IMR-90 (cell line): ENCODE results near the gene TOR2A. TPM values are rescaled to one million over a fixed set of nuclear protein-coding genes. Genes with fewer than 3 reads are reported as not detected.

Experiments
- ATAC-seq: fragments of 200-7000 bp; cut with Tn5 transposase; 2 replicates; pipeline ENCODE4 v1.9.1; 2020; ENCODE audit warnings: low read depth, mild to moderate bottlenecking, moderate library complexity
- BruUV-seq: library from RNA; stranded (reverse); fragments of 400-500 nt; replicated peaks from 2 replicates; lab custom pipeline; 2021; lab: Mats Ljungman, UMichigan
- CTCF ChIA-PET: fragments of 300-600 bp; formaldehyde crosslinking; extraction: SDS; loops from one replicate; lab custom pipeline; 2021; ENCODE audit warnings: antibody characterized with exemption; lab: Yijun Ruan, JAX
- POLR2A ChIA-PET: fragments of 300-600 bp; sonication (Branson Sonifier 250); formaldehyde crosslinking; loops from one replicate; lab custom pipeline; 2022; ENCODE audit warnings: antibody characterized with exemption; ENCODE audit not compliant: unreplicated experiment; lab: Charles Lee
- DNase-seq: peaks from one replicate; pipeline ENCODE4 v3.0.0; 2013
- H2AFZ ChIP-seq: replicated peaks from 2 replicates; pipeline ENCODE3; 2013; ENCODE audit warnings: low read length, mild to moderate bottlenecking; ENCODE audit not compliant: poor library complexity
- H2AK5ac ChIP-seq: 2 replicates; pipeline ENCODE4 v1.6.1; 2013; ENCODE audit warnings: low read depth, low read length, inconsistent platforms
- H2AK9ac ChIP-seq: replicated peaks from 2 replicates; pipeline ENCODE3; 2013; ENCODE audit warnings: mild to moderate bottlenecking, low read depth, low read length, moderate library complexity; ENCODE audit not compliant: poor library complexity
- H2BK120ac ChIP-seq: 2 replicates; pipeline ENCODE4 v1.6.1; 2013; ENCODE audit warnings: low read depth, low read length, inconsistent platforms
- H2BK15ac ChIP-seq: 3 replicates; pipeline ENCODE4 v1.6.1; 2013; ENCODE audit warnings: low read depth, low read length, inconsistent platforms
- H2BK20ac ChIP-seq: 2 replicates; pipeline ENCODE4 v1.6.1; 2013; ENCODE audit warnings: low read depth, mild to moderate bottlenecking, inconsistent platforms, low read length, moderate library complexity
- H2BK5ac ChIP-seq: 2 replicates; pipeline ENCODE4 v1.6.1; 2013; ENCODE audit warnings: mild to moderate bottlenecking, low read depth, low read length, inconsistent platforms; ENCODE audit not compliant: poor library complexity, severe bottlenecking
- H3K14ac ChIP-seq: replicated peaks from 2 replicates; pipeline ENCODE4 v1.6.1; 2013; ENCODE audit warnings: low read depth, low read length, inconsistent platforms
- H3K18ac ChIP-seq: 2 replicates; pipeline ENCODE4 v1.6.1; 2013; ENCODE audit warnings: low read depth, low read length, control low read depth
- H3K23ac ChIP-seq: 2 replicates; pipeline ENCODE4 v1.6.1; 2013; ENCODE audit warnings: low read depth, low read length, inconsistent platforms
- H3K27ac ChIP-seq: 2 replicates; pipeline ENCODE4 v1.5.1; 2013; ENCODE audit warnings: mild to moderate bottlenecking, control low read depth, low read length; ENCODE audit not compliant: insufficient read depth
- H3K27me3 ChIP-seq: 2 replicates; pipeline ENCODE4 v1.6.1; 2013; ENCODE audit warnings: low read length; ENCODE audit not compliant: control insufficient read depth, insufficient read depth
- H3K36me3 ChIP-seq: 2 replicates; pipeline ENCODE4 v1.6.1; 2013; ENCODE audit warnings: low read length, mixed read lengths; ENCODE audit not compliant: control insufficient read depth, insufficient read depth
- H3K4ac ChIP-seq: 2 replicates; pipeline ENCODE4 v1.6.1; 2013; ENCODE audit warnings: low read depth, low read length, inconsistent platforms
- H3K4me1 ChIP-seq: 2 replicates; pipeline ENCODE4 v1.6.1; 2013; ENCODE audit warnings: low read length, mixed read lengths; ENCODE audit not compliant: control insufficient read depth, insufficient read depth
- H3K4me2 ChIP-seq: 2 replicates; pipeline ENCODE4 v1.6.1; 2013; ENCODE audit warnings: low read depth, mild to moderate bottlenecking, control low read depth, low read length, moderate library complexity
- H3K4me3 ChIP-seq: 2 replicates; pipeline ENCODE4 v1.5.1; 2013; ENCODE audit warnings: low read depth, mild to moderate bottlenecking, control low read depth, low read length, moderate library complexity; ENCODE audit not compliant: insufficient read depth
- H3K56ac ChIP-seq: 2 replicates; pipeline ENCODE4 v1.6.1; 2013; ENCODE audit warnings: low read length, inconsistent platforms; ENCODE audit not compliant: insufficient read depth; ENCODE audit errors: extremely low read depth
- H3K79me1 ChIP-seq, 2 experiments: 2 replicates each; pipeline ENCODE4 v1.6.1; 2013; ENCODE audit warnings: low read length in 2 of 2, inconsistent platforms in 1 of 2, low read depth in 1 of 2
- H3K9ac ChIP-seq: 2 replicates; pipeline ENCODE4 v1.6.1; 2013; ENCODE audit warnings: low read depth, low read length, control low read depth
- H3K9me1 ChIP-seq: 2 replicates; pipeline ENCODE4 v1.6.1; 2013; ENCODE audit warnings: low read length, inconsistent platforms; ENCODE audit not compliant: insufficient read depth
- H3K9me3 ChIP-seq: 2 replicates; pipeline ENCODE4 v1.6.1; 2013; ENCODE audit warnings: low read length; ENCODE audit not compliant: control insufficient read depth, insufficient read depth
- H4K20me1 ChIP-seq: 2 replicates; pipeline ENCODE4 v1.6.1; 2013; ENCODE audit warnings: low read length, inconsistent platforms; ENCODE audit not compliant: insufficient read depth
- H4K5ac ChIP-seq: 2 replicates; pipeline ENCODE4 v1.6.1; 2013; ENCODE audit warnings: mild to moderate bottlenecking, low read depth, low read length, control low read depth
- H4K8ac ChIP-seq, 2 experiments: 2 replicates each; pipeline ENCODE4 v1.6.1; 2013; ENCODE audit warnings: low read depth in 2 of 2, low read length in 2 of 2, control low read depth in 1 of 2, inconsistent platforms in 1 of 2
- H4K91ac ChIP-seq: 2 replicates; pipeline ENCODE4 v1.6.1; 2013; ENCODE audit warnings: low read depth, low read length, inconsistent platforms; ENCODE audit not compliant: insufficient read depth
- BHLHE40 ChIP-seq: fragments of 150-350 bp; IDR thresholded peaks from 2 replicates; pipeline ENCODE4 v1.6.1; 2016; ENCODE audit warnings: mild to moderate bottlenecking, low read depth, low read length
- CEBPB ChIP-seq: IDR thresholded peaks from 2 replicates; pipeline ENCODE4 v1.6.1; 2012; ENCODE audit warnings: low read depth, low read length, improper control_type of control experiment
- CHD1 ChIP-seq: IDR thresholded peaks from 2 replicates; pipeline ENCODE4 v1.6.1; 2012; ENCODE audit warnings: low read depth, low read length, improper control_type of control experiment
- MAFK ChIP-seq: IDR thresholded peaks from 2 replicates; pipeline ENCODE4 v1.6.1; 2012; ENCODE audit warnings: low read depth, low read length, improper control_type of control experiment
- MXI1 ChIP-seq: IDR thresholded peaks from 2 replicates; pipeline ENCODE4 v1.6.1; 2012; ENCODE audit warnings: low read depth, mild to moderate bottlenecking, low read length, moderate library complexity, borderline replicate concordance
- NFE2L2 ChIP-seq: fragments of 150-350 bp; IDR thresholded peaks from 2 replicates; pipeline ENCODE4 v1.6.1; 2016; ENCODE audit warnings: low read depth, mild to moderate bottlenecking, low read length
- POLR2A ChIP-seq: IDR thresholded peaks from 2 replicates; pipeline ENCODE4 v1.6.1; 2012; ENCODE audit warnings: mild to moderate bottlenecking, low read depth, low read length
- RCOR1 ChIP-seq: IDR thresholded peaks from 2 replicates; pipeline ENCODE4 v1.6.1; 2012; ENCODE audit warnings: mild to moderate bottlenecking, low read length, improper control_type of control experiment; ENCODE audit not compliant: insufficient replicate concordance
- SMC3 ChIP-seq: fragments of 150-350 bp; IDR thresholded peaks from 2 replicates; pipeline ENCODE4 v1.6.1; 2016; ENCODE audit warnings: low read depth, mild to moderate bottlenecking, antibody characterized with exemption, low read length, moderate library complexity
- WGBS, 2 experiments: methylation state at CpG; one replicate each; pipeline versions ENCODE4 v1.1.5 to v1.1.7; 2013; ENCODE audit warnings: missing lambda C conversion rate in 2 of 2; ENCODE audit not compliant: insufficient read length in 1 of 2; ENCODE audit errors: extremely low coverage in 2 of 2; 5-methylcytosine and 5-hydroxymethylcytosine counted together
- dilution Hi-C: fragments of 300-500 bp; cut with HindIII; formaldehyde crosslinking; loops from one replicate; pipeline ENCODE4 v1.14.3; 2018; ENCODE audit warnings: low sequenced_read_pairs; ENCODE audit not compliant: unreplicated experiment
- in situ Hi-C: fragments of 300-500 bp; cut with MboI; formaldehyde crosslinking; loops from 3 replicates; pipeline ENCODE4 v1.14.3; 2019; ENCODE audit warnings: low sequenced_read_pairs, inconsistent platforms, mixed read lengths
- intact Hi-C: fragments of 100-400 bp; cut with micrococcal nuclease; formaldehyde crosslinking; loops from 2 replicates; pipeline ENCODE4 v1.10.0; 2022
- polyA plus RNA-seq, 3 experiments: library from polyadenylated mRNA; depleted of rRNA; stranded (reverse); fragments of >200 nt; gene quantifications; 2 replicates each; pipeline ENCODE4 v1.2.3, GENCODE V29; 2012; ENCODE audit warnings: low replicate concordance in 1 of 3
- total RNA-seq: library from RNA; depleted of rRNA; stranded (reverse); fragments of >200 nt; gene quantifications from 2 replicates; pipeline ENCODE4 v1.2.3, GENCODE V29; 2012
- TF ChIP-seq, protein P1 (sequence below): fragments of 150-350 bp; IDR thresholded peaks from 2 replicates; pipeline ENCODE4 v1.6.1; 2016; ENCODE audit warnings: low read depth, mild to moderate bottlenecking, low read length, moderate library complexity, borderline replicate concordance
- TF ChIP-seq, protein P2 (sequence below): fragments of 150-350 bp; IDR thresholded peaks from 2 replicates; pipeline ENCODE4 v1.6.1; 2017; ENCODE audit warnings: mild to moderate bottlenecking, antibody characterized with exemption, low read length, low read depth
- TF ChIP-seq, protein P3 (sequence below): conservative IDR thresholded peaks from 2 replicates; pipeline ENCODE4 v1.5.1; 2012; ENCODE audit warnings: mild to moderate bottlenecking, low read depth, low read length, improper control_type of control experiment

Gene TOR2A
- total and polyA plus RNA-seq, 2 of the 4 experiments (the other 2 are of a cell fraction) = 0.90 to 12.5 TPM

- H3K56ac ChIP-seq = no peak overlapping the region
- H3K27ac ChIP-seq = no peak overlapping the region
- no peak overlapping the region for H3K23ac ChIP-seq
- no peak overlapping the region for H2AK9ac ChIP-seq
- no peak overlapping the region for H2BK20ac ChIP-seq
- no peak overlapping the region for H3K9ac ChIP-seq
- H3K4me3 ChIP-seq = no peak overlapping the region
- POLR2A ChIA-PET = no interaction called here
- H2BK15ac ChIP-seq = no peak overlapping the region
- no peak overlapping the region for H3K4me2 ChIP-seq
- 0 out of 2 replicates have a peak, but pooled peaks cover 1% of the 10 kb centered on the region for H3K4me1 ChIP-seq
- dilution Hi-C loops = no loop called here
- DNase-seq (peak; percentile 66), ATAC-seq (peak; percentile 82)
- TF ChIP-seq CEBPB = no peak
- TF ChIP-seq POLR2A = no peak
- TF ChIP-seq RCOR1 = no peak
- TF ChIP-seq MXI1 = no peak
- TF ChIP-seq BHLHE40 = no peak
- TF ChIP-seq, protein P1, sequence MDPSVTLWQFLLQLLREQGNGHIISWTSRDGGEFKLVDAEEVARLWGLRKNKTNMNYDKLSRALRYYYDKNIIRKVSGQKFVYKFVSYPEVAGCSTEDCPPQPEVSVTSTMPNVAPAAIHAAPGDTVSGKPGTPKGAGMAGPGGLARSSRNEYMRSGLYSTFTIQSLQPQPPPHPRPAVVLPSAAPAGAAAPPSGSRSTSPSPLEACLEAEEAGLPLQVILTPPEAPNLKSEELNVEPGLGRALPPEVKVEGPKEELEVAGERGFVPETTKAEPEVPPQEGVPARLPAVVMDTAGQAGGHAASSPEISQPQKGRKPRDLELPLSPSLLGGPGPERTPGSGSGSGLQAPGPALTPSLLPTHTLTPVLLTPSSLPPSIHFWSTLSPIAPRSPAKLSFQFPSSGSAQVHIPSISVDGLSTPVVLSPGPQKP = no peak
- TF ChIP-seq, protein P2, sequence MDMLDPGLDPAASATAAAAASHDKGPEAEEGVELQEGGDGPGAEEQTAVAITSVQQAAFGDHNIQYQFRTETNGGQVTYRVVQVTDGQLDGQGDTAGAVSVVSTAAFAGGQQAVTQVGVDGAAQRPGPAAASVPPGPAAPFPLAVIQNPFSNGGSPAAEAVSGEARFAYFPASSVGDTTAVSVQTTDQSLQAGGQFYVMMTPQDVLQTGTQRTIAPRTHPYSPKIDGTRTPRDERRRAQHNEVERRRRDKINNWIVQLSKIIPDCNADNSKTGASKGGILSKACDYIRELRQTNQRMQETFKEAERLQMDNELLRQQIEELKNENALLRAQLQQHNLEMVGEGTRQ = no peak
- TF ChIP-seq NFE2L2 = no peak
- TF ChIP-seq MAFK = no peak
- TF ChIP-seq CHD1 = no peak
- TF ChIP-seq, protein P3, sequence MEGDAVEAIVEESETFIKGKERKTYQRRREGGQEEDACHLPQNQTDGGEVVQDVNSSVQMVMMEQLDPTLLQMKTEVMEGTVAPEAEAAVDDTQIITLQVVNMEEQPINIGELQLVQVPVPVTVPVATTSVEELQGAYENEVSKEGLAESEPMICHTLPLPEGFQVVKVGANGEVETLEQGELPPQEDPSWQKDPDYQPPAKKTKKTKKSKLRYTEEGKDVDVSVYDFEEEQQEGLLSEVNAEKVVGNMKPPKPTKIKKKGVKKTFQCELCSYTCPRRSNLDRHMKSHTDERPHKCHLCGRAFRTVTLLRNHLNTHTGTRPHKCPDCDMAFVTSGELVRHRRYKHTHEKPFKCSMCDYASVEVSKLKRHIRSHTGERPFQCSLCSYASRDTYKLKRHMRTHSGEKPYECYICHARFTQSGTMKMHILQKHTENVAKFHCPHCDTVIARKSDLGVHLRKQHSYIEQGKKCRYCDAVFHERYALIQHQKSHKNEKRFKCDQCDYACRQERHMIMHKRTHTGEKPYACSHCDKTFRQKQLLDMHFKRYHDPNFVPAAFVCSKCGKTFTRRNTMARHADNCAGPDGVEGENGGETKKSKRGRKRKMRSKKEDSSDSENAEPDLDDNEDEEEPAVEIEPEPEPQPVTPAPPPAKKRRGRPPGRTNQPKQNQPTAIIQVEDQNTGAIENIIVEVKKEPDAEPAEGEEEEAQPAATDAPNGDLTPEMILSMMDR = no peak
- no peak for TF ChIP-seq SMC3
- CTCF ChIA-PET = interaction anchor here (2.6 kb wide), 1 partner anchor 11 kb away, joined by 8 read pairs; the partner anchor contains the start of gene TOR2A
- no peak overlapping the region for H3K18ac ChIP-seq
- peak overlapping the region; percentile 39 for H2AFZ ChIP-seq
- no peak overlapping the region for H3K14ac ChIP-seq
- WGBS, 2 experiments = no CpG with 5 or more reads among the region's 5 CpGs
- no peaks in the 10 kb centered on the region for H3K36me3 ChIP-seq
- in situ Hi-C loops = no loop called here
- BruUV-seq = no TSS peak
- no peak overlapping the region for H4K5ac ChIP-seq
- H2BK5ac ChIP-seq = no peak overlapping the region
- H3K4ac ChIP-seq = no peak overlapping the region
- no peaks in the 10 kb centered on the region for H3K9me3 ChIP-seq
- no peak overlapping the region for H2AK5ac ChIP-seq
- intact Hi-C loops = no loop called here
- no peaks in the 10 kb centered on the region for H4K20me1 ChIP-seq
- no peaks in the 10 kb centered on the region for H3K79me1 ChIP-seq
- no peaks in the 10 kb centered on the region; the same call in 1 of the 2 replicates for H3K9me1 ChIP-seq
- H2BK120ac ChIP-seq = no peak overlapping the region
- no peak overlapping the region for H4K91ac ChIP-seq
- H4K8ac ChIP-seq = no peak overlapping the region
- H3K27me3 ChIP-seq = peaks cover 4% of the 10 kb centered on the region; the same call in 1 of the 2 replicates
These were observed 11.7 kb downstream of the TOR2A start for GRCh38 chr9:127723444-127723843.
